Esophagus squamous epithelium (tissue), 5 donors: ENCODE measurements around the gene MTNR1A. TPM values are rescaled to one million over a fixed set of nuclear protein-coding genes. Genes with fewer than 3 reads are reported as not detected.

ENCODE experiments used
- DNase-seq: peaks from one replicate; lab custom pipeline; 2025; lab: John Stamatoyannopoulos, UW
- H3K27ac ChIP-seq, 4 donors: fragments of 200-600 bp; sonication (generic); one replicate each; pipeline ENCODE4 v1.5.1; 2016 to 2019; ENCODE audit warnings: mild to moderate bottlenecking in 1 of 4
- H3K27me3 ChIP-seq, 4 donors: fragments of 200-600 bp; sonication (generic); 1 replicate in 3 of 4; 2 replicates in 1 of 4; pipeline versions ENCODE4 v1.5.1 to v1.6.0; 2017 to 2021; ENCODE audit warnings: antibody characterized with exemption in 1 of 4
- H3K36me3 ChIP-seq, 3 donors: fragments of 200-600 bp; sonication (generic); one replicate each; pipeline ENCODE4 v1.5.1; 2016 to 2019
- H3K4me1 ChIP-seq, 3 donors: fragments of 200-600 bp; sonication (generic); one replicate each; pipeline ENCODE4 v1.5.1; 2017 to 2019
- H3K4me3 ChIP-seq, 4 donors: fragments of 200-600 bp; sonication (generic); 1 replicate in 3 of 4; 2 replicates in 1 of 4; pipeline ENCODE4 v1.5.1; 2016 to 2019; ENCODE audit warnings: mild to moderate bottlenecking in 2 of 4, moderate library complexity in 1 of 4
- H3K9me3 ChIP-seq, 3 donors: fragments of 200-600 bp; sonication (generic); one replicate each; pipeline ENCODE4 v1.5.1; 2016 to 2019
- CTCF ChIP-seq, 6 experiments: fragments of 450-650 bp in 4 of 6; fragments of 200-600 bp in 2 of 6; sonication (generic) in 2 of 6; IDR thresholded peaks; one replicate each; pipeline ENCODE4 v1.5.1; 2016 to 2019; ENCODE audit warnings: antibody characterized with exemption in 6 of 6, mild to moderate bottlenecking in 4 of 6, moderate library complexity in 4 of 6
- POLR2A ChIP-seq, 4 donors: fragments of 450-650 bp; IDR thresholded peaks; one replicate each; pipeline ENCODE4 v1.6.1; 2017; ENCODE audit warnings: antibody characterized with exemption in 4 of 4, mild to moderate bottlenecking in 4 of 4, moderate library complexity in 3 of 4
- WGBS, 2 donors: methylation state at CpG; one replicate each; pipeline ENCODE4 v1.1.5; 2018; 5-methylcytosine and 5-hydroxymethylcytosine counted together
- intact Hi-C: fragments of 100-400 bp; cut with DNase I; formaldehyde crosslinking; loops from one replicate; pipeline ENCODE4 v1.15.0; 2022
- total RNA-seq, 4 donors: library from RNA; depleted of rRNA; stranded (reverse); fragments of >200 nt; gene quantifications; one replicate each; pipeline ENCODE4 v1.1.0, GENCODE V29; 2016
- donor health status: DM: yes; HTN: yes; CAD: no.

MTNR1A gene
- total RNA-seq, 4 donors from 2014 or later: not detected

GRCh38 chr4:186584912-186585311 is 29.5 kb upstream of the MTNR1A start:
- Histone ChIP-seq H3K27me3 (no peaks in the 10 kb centered on the region), H3K4me1 (no peaks in the 10 kb centered on the region), H3K36me3 (peaks cover 0 to 32% (median 0%) of the 10 kb centered on the region in 3 donors), H3K9me3 (no peaks in the 10 kb centered on the region), H3K27ac (no peak overlapping the region), H3K4me3 (no peak overlapping the region)
- no peak for TF ChIP-seq CTCF (IDR thresholded peaks at IDR 0.05)
- no peak for TF ChIP-seq POLR2A (IDR thresholded peaks at IDR 0.05)
- WGBS, 2 donors: 78 to 89% methylated on average over 6 of the region's 6 CpGs
- intact Hi-C loops: loop anchor here (5.0 kb wide), 1 partner anchor 288 kb away; no protein-coding TSS in a partner anchor
- no peak for DNase-seq

- no peaks in the 10 kb centered on the region for H3K27me3 ChIP-seq
- WGBS, 2 donors: 80 to 90% methylated on average over 6 of the region's 6 CpGs
- intact Hi-C loops: no loop called here
- no peak overlapping the region for H3K27ac ChIP-seq
- DNase-seq: no peak
- no peak overlapping the region for H3K4me3 ChIP-seq
- peaks cover 0 to 18% (median 0%) of the 10 kb centered on the region in 3 donors for H3K36me3 ChIP-seq
- TF ChIP-seq POLR2A (IDR thresholded peaks at IDR 0.05) (no peak), CTCF (IDR thresholded peaks at IDR 0.05) (no peak)
- no peaks in the 10 kb centered on the region for H3K9me3 ChIP-seq
- H3K4me1 ChIP-seq: no peaks in the 10 kb centered on the region
Observed at GRCh38 chr4:186581421-186581820, 26.1 kb upstream of the MTNR1A start.

GRCh38 chr4:186580669-186581068 is 25.3 kb upstream of the MTNR1A start:
- H3K36me3 ChIP-seq: peaks cover 0 to 18% (median 0%) of the 10 kb centered on the region in 3 donors
- no peaks in the 10 kb centered on the region for H3K4me1 ChIP-seq
- no peak for DNase-seq
- H3K27me3 ChIP-seq: no peaks in the 10 kb centered on the region
- 50 to 100% methylated on average over 1 of the region's 1 CpG for WGBS, 2 donors
- H3K9me3 ChIP-seq: no peaks in the 10 kb centered on the region
- intact Hi-C loops: no loop called here
- H3K4me3 ChIP-seq: no peak overlapping the region
- TF ChIP-seq POLR2A (IDR thresholded peaks at IDR 0.05) (no peak), CTCF (IDR thresholded peaks at IDR 0.05) (no peak)
- no peak overlapping the region for H3K27ac ChIP-seq

GRCh38 chr4:186570193-186570996 is 15.0 kb upstream of the MTNR1A start:
- Histone ChIP-seq H3K36me3 (no peaks in the 10 kb centered on the region), H3K4me1 (peaks cover 0 to 10% (median 0%) of the 10 kb centered on the region in 3 donors), H3K27me3 (peaks cover 0 to 11% (median 0%) of the 10 kb centered on the region in 4 donors), H3K4me3 (peak overlapping the region in 1 of 4 donors; percentile 45), H3K9me3 (no peaks in the 10 kb centered on the region), H3K27ac (no peak overlapping the region)
- DNase-seq: no peak
- WGBS, 2 donors: 46 to 53% methylated on average over 22 to 23 of the region's 23 CpGs
- TF ChIP-seq CTCF (IDR thresholded peaks at IDR 0.05): no peak
- TF ChIP-seq POLR2A (IDR thresholded peaks at IDR 0.05): no peak
- intact Hi-C loops: no loop called here

GRCh38 chr4:186569533-186570192 is 14.3 kb upstream of the MTNR1A start:
- 49 to 61% methylated on average over 9 to 10 of the region's 10 CpGs for WGBS, 2 donors
- TF ChIP-seq CTCF (IDR thresholded peaks at IDR 0.05) (no peak), POLR2A (IDR thresholded peaks at IDR 0.05) (no peak)
- intact Hi-C loops: no loop called here
- Histone ChIP-seq H3K27ac (no peak overlapping the region), H3K36me3 (no peaks in the 10 kb centered on the region), H3K27me3 (peaks cover 0 to 11% (median 0%) of the 10 kb centered on the region in 4 donors), H3K9me3 (no peaks in the 10 kb centered on the region), H3K4me3 (peak overlapping the region in 1 of 4 donors; percentile 45), H3K4me1 (peaks cover 0 to 10% (median 0%) of the 10 kb centered on the region in 3 donors)
- DNase-seq: no peak
